Measurements from ENCODE around the gene TMCO4. TPM values are rescaled to one million over a fixed set of nuclear protein-coding genes. Genes with fewer than 3 reads are reported as not detected.

TMCO4 gene
- total RNA-seq, 1 donor from 2014 or later, result 1.8 TPM

- Histone ChIP-seq H4K20me1 (ENCODE audit: insufficient read depth, low read length) (peaks cover 64% of the 10 kb centered on the region), H3K27me3 (ENCODE audit: insufficient read depth, low read length) (no peaks in the 10 kb centered on the region), H3K36me3 (ENCODE audit: insufficient read depth, low read length) (no peaks in the 10 kb centered on the region), H3K4me1 (ENCODE audit: insufficient read depth, low read length) (peaks cover 24% of the 10 kb centered on the region), H3K9me3 (ENCODE audit: insufficient read depth, low read depth, low read length) (no peaks in the 10 kb centered on the region), H3K79me2 (ENCODE audit: insufficient read depth, low read length) (peaks cover 17% of the 10 kb centered on the region), H2AFZ (ENCODE audit: low read depth, low read length) (no peak overlapping the region), H3K4me3 (ENCODE audit: insufficient read depth, low read depth, low read length) (no peak overlapping the region), H3K4me2 (ENCODE audit: low read length) (no peak overlapping the region), H3K27ac (ENCODE audit: low read depth, low read length) (no peak overlapping the region), H3K9ac (ENCODE audit: low read length) (no peak overlapping the region)
- FAIRE-seq (no peak), DNase-seq (ENCODE audit: low read depth) (no peak)
- Mint-ChIP-seq H3K36me3 (ENCODE audit: low read depth, unreplicated experiment) (peaks cover 4% of the 10 kb centered on the region), H3K4me3 (ENCODE audit: unreplicated experiment) (no peak overlapping the region), H3K27me3 (ENCODE audit: low read depth, unreplicated experiment) (peaks cover 6% of the 10 kb centered on the region), H3K27ac (ENCODE audit: unreplicated experiment) (no peak overlapping the region), H3K9me3 (ENCODE audit: unreplicated experiment) (no peaks in the 10 kb centered on the region), H3K4me1 (ENCODE audit: low read depth, unreplicated experiment) (peaks cover 8% of the 10 kb centered on the region)
- TF ChIP-seq CTCF (IDR thresholded peaks at IDR 0.05; ENCODE audit: insufficient read depth, low read depth, low read length) (no peak), EZH2 (IDR thresholded peaks at IDR 0.05; ENCODE audit: insufficient read depth, low read length) (no peak)
Observed at GRCh38 chr1:19656780-19657466, 142.8 kb downstream of the TMCO4 start.

- H3K27ac ChIP-seq (ENCODE audit: low read depth, low read length), result no peak overlapping the region
- no peaks in the 10 kb centered on the region for H3K27me3 ChIP-seq (ENCODE audit: insufficient read depth, low read length)
- H3K9me3 ChIP-seq (ENCODE audit: insufficient read depth, low read depth, low read length), result no peaks in the 10 kb centered on the region
- H3K36me3 ChIP-seq (ENCODE audit: insufficient read depth, low read length), result no peaks in the 10 kb centered on the region
- no peak overlapping the region for H3K4me2 ChIP-seq (ENCODE audit: low read length)
- peak overlapping the region; percentile 27 for H3K4me3 Mint-ChIP-seq (ENCODE audit: unreplicated experiment)
- peaks cover 4% of the 10 kb centered on the region for H3K36me3 Mint-ChIP-seq (ENCODE audit: low read depth, unreplicated experiment)
- H3K79me2 ChIP-seq (ENCODE audit: insufficient read depth, low read length), result peaks cover 19% of the 10 kb centered on the region
- peaks cover 29% of the 10 kb centered on the region for H3K4me1 ChIP-seq (ENCODE audit: insufficient read depth, low read length)
- no peak overlapping the region for H3K9ac ChIP-seq (ENCODE audit: low read length)
- H3K9me3 Mint-ChIP-seq (ENCODE audit: unreplicated experiment), result no peaks in the 10 kb centered on the region
- no peak overlapping the region for H3K4me3 ChIP-seq (ENCODE audit: insufficient read depth, low read depth, low read length)
- TF ChIP-seq CTCF (IDR thresholded peaks at IDR 0.05; ENCODE audit: insufficient read depth, low read depth, low read length), result no peak
- no peak for TF ChIP-seq EZH2 (IDR thresholded peaks at IDR 0.05; ENCODE audit: insufficient read depth, low read length)
- DNase-seq (ENCODE audit: low read depth) (no peak), FAIRE-seq (no peak)
- H4K20me1 ChIP-seq (ENCODE audit: insufficient read depth, low read length), result peaks cover 70% of the 10 kb centered on the region
- peaks cover 2% of the 10 kb centered on the region for H3K27me3 Mint-ChIP-seq (ENCODE audit: low read depth, unreplicated experiment)
- H3K27ac Mint-ChIP-seq (ENCODE audit: unreplicated experiment), result no peak overlapping the region
- H2AFZ ChIP-seq (ENCODE audit: low read depth, low read length), result no peak overlapping the region
- peaks cover 8% of the 10 kb centered on the region for H3K4me1 Mint-ChIP-seq (ENCODE audit: low read depth, unreplicated experiment)
Observed at GRCh38 chr1:19656134-19656779, 143.5 kb downstream of the TMCO4 start.

GRCh38 chr1:19655718-19656080 lies 144.0 kb downstream of the TMCO4 start:
- Mint-ChIP-seq H3K27ac (ENCODE audit: unreplicated experiment) (no peak overlapping the region), H3K9me3 (ENCODE audit: unreplicated experiment) (no peaks in the 10 kb centered on the region), H3K4me3 (ENCODE audit: unreplicated experiment) (no peak overlapping the region), H3K4me1 (ENCODE audit: low read depth, unreplicated experiment) (peaks cover 8% of the 10 kb centered on the region), H3K27me3 (ENCODE audit: low read depth, unreplicated experiment) (peaks cover 2% of the 10 kb centered on the region), H3K36me3 (ENCODE audit: low read depth, unreplicated experiment) (peaks cover 4% of the 10 kb centered on the region)
- DNase-seq (ENCODE audit: low read depth), result no peak
- TF ChIP-seq EZH2 (IDR thresholded peaks at IDR 0.05; ENCODE audit: insufficient read depth, low read length) (no peak), CTCF (IDR thresholded peaks at IDR 0.05; ENCODE audit: insufficient read depth, low read depth, low read length) (no peak)
- H3K4me2 ChIP-seq (ENCODE audit: low read length), result no peak overlapping the region
- no peaks in the 10 kb centered on the region for H3K36me3 ChIP-seq (ENCODE audit: insufficient read depth, low read length)
- peaks cover 71% of the 10 kb centered on the region for H4K20me1 ChIP-seq (ENCODE audit: insufficient read depth, low read length)
- no peaks in the 10 kb centered on the region for H3K27me3 ChIP-seq (ENCODE audit: insufficient read depth, low read length)
- H3K4me3 ChIP-seq (ENCODE audit: insufficient read depth, low read depth, low read length), result no peak overlapping the region
- no peak for FAIRE-seq
- no peak overlapping the region for H3K27ac ChIP-seq (ENCODE audit: low read depth, low read length)
- peaks cover 24% of the 10 kb centered on the region for H3K79me2 ChIP-seq (ENCODE audit: insufficient read depth, low read length)
- H3K9ac ChIP-seq (ENCODE audit: low read length), result no peak overlapping the region
- peaks cover 33% of the 10 kb centered on the region for H3K4me1 ChIP-seq (ENCODE audit: insufficient read depth, low read length)
- H3K9me3 ChIP-seq (ENCODE audit: insufficient read depth, low read depth, low read length), result no peaks in the 10 kb centered on the region
- H2AFZ ChIP-seq (ENCODE audit: low read depth, low read length), result no peak overlapping the region
